HepG2 (cell line): ENCODE measurements around the gene LPO. TPM values are rescaled to one million over a fixed set of nuclear protein-coding genes. Genes with fewer than 3 reads are reported as not detected.

Experiments used
- ATAC-seq: fragments of 200-7000 bp; cut with Tn5 transposase; 3 replicates; pipeline ENCODE4 v1.9.1; 2020; ENCODE audit warnings: mild to moderate bottlenecking, moderate library complexity
- BruUV-seq: library from RNA; stranded (reverse); fragments of 400-500 nt; replicated peaks from 2 replicates; lab custom pipeline; 2021; lab: Mats Ljungman, UMichigan
- CTCF ChIA-PET: fragments of 300-600 bp; formaldehyde crosslinking; extraction: SDS; loops from one replicate; lab custom pipeline; 2021; ENCODE audit warnings: low total read pairs, inconsistent platforms, low intra/inter-chr PET ratio; lab: Yijun Ruan, JAX
- POLR2A ChIA-PET: fragments of 350-600 bp; sonication (Branson Sonifier 250); formaldehyde crosslinking; loops from one replicate; lab custom pipeline; 2020; ENCODE audit warnings: antibody characterized with exemption, inconsistent platforms; lab: Yijun Ruan, JAX
- DNase-seq: peaks from one replicate; pipeline ENCODE4 v3.0.0-alpha.2; 2015; ENCODE audit warnings: low spot score
- FAIRE-seq: peaks from 3 replicates; lab custom pipeline; 2011; peaks lifted over from hg19 to GRCh38; lab: Jason Lieb, UNC
- H2AFZ ChIP-seq: one replicate; pipeline ENCODE4 v1.6.1; 2011; ENCODE audit warnings: low read length, inconsistent platforms
- H3K27ac ChIP-seq: fragments of 300-600 bp; 3 replicates; pipeline ENCODE4 v1.8.0; 2011; ENCODE audit warnings: mixed run types, mild to moderate bottlenecking, mixed read lengths, low read length, inconsistent platforms; ENCODE audit not compliant: insufficient read depth; ENCODE audit errors: extremely low read length
- H3K27me3 ChIP-seq, 2 experiments: fragments of 200-600 bp in 1 of 2; 2 replicates in 1 of 2; 3 replicates in 1 of 2; pipeline versions ENCODE4 v1.6.0 to v1.8.0; 2011; ENCODE audit warnings: low read length in 2 of 2, mild to moderate bottlenecking in 2 of 2, moderate library complexity in 2 of 2, inconsistent platforms in 1 of 2; ENCODE audit not compliant: insufficient read depth in 2 of 2, control insufficient read depth in 1 of 2
- H3K36me3 ChIP-seq, 2 experiments: fragments of 200-600 bp in 1 of 2; replicated peaks in 1 of 2; 2 replicates in 1 of 2; 3 replicates in 1 of 2; pipeline versions ENCODE4 v1.5.1 to v1.8.0; 2011; ENCODE audit warnings: low read length in 2 of 2, inconsistent platforms in 1 of 2; ENCODE audit not compliant: insufficient read depth in 2 of 2, control insufficient read depth in 1 of 2
- H3K4me1 ChIP-seq: 2 replicates; pipeline ENCODE4 v1.5.1; 2012; ENCODE audit warnings: low read length, inconsistent platforms; ENCODE audit not compliant: insufficient read depth
- H3K4me2 ChIP-seq: 2 replicates; pipeline ENCODE4 v1.6.0; 2011; ENCODE audit warnings: low read depth, low read length, inconsistent platforms
- H3K4me3 ChIP-seq, 3 experiments: fragments of 200-600 bp in 1 of 3; sonication (generic), shearing (Covaris generic) in 1 of 3; replicated peaks in 1 of 3; 2 replicates each; pipeline ENCODE4 v1.5.1; 2011 to 2016; ENCODE audit warnings: low read length in 3 of 3, inconsistent platforms in 2 of 3, low read depth in 2 of 3, mild to moderate bottlenecking in 2 of 3, control low read depth in 1 of 3, mixed read lengths in 1 of 3; ENCODE audit not compliant: insufficient read depth in 1 of 3
- H3K79me2 ChIP-seq: one replicate; pipeline ENCODE4 v1.6.1; 2011; ENCODE audit warnings: low read length, inconsistent platforms; ENCODE audit not compliant: insufficient read depth
- H3K9ac ChIP-seq: 2 replicates; pipeline ENCODE4 v1.6.0; 2011; ENCODE audit warnings: mild to moderate bottlenecking, low read depth, low read length, inconsistent platforms; ENCODE audit not compliant: insufficient read depth
- H3K9me3 ChIP-seq: 2 replicates; pipeline ENCODE4 v1.5.1; 2012; ENCODE audit warnings: mild to moderate bottlenecking, low read length
- H4K20me1 ChIP-seq: 2 replicates; pipeline ENCODE4 v1.6.0; 2011; ENCODE audit warnings: inconsistent platforms, mild to moderate bottlenecking, low read length, moderate library complexity; ENCODE audit not compliant: insufficient read depth
- EHMT2 ChIP-seq: fragments of 200-600 bp; sonication (generic); IDR thresholded peaks from 2 replicates; pipeline ENCODE4 v1.7.0; 2017; ENCODE audit warnings: antibody characterized with exemption, low read depth, low read length, borderline replicate concordance
- GATA4 ChIP-seq: sonication (generic); IDR thresholded peaks from 2 replicates; pipeline ENCODE4 v1.6.1; 2016; ENCODE audit warnings: antibody characterized with exemption, low read depth, borderline replicate concordance
- HMG20A ChIP-seq: IDR thresholded peaks from 2 replicates; pipeline ENCODE4 v1.6.1; 2016; ENCODE audit warnings: borderline replicate concordance
- SP4 ChIP-seq: sonication (generic); formaldehyde crosslinking; IDR thresholded peaks from 2 replicates; pipeline ENCODE4 v1.8.1; 2023; ENCODE audit warnings: mild to moderate bottlenecking, missing genetic modification reagents
- SSRP1 ChIP-seq: IDR thresholded peaks from 2 replicates; pipeline ENCODE4 v1.6.1; 2016; ENCODE audit warnings: control low read depth
- ZFX ChIP-seq: sonication (generic); formaldehyde crosslinking; IDR thresholded peaks from 2 replicates; pipeline ENCODE4 v1.4.0; 2020; ENCODE audit warnings: mild to moderate bottlenecking, low read depth, missing genetic modification reagents, moderate library complexity
- ZNF10 ChIP-seq: sonication (generic); formaldehyde crosslinking; IDR thresholded peaks from 2 replicates; pipeline ENCODE4 v1.4.0; 2020; ENCODE audit warnings: mild to moderate bottlenecking, low read depth, missing genetic modification reagents, borderline replicate concordance
- ZNF614 ChIP-seq: IDR thresholded peaks from 2 replicates; pipeline ENCODE4 v1.6.1; 2018; ENCODE audit warnings: missing biosample characterization, missing genetic modification reagents, inconsistent platforms, borderline replicate concordance
- WGBS: methylation state at CpG from one replicate; pipeline ENCODE4 v1.1.6; 2017; ENCODE audit warnings: low lambda C conversion rate; 5-methylcytosine and 5-hydroxymethylcytosine counted together
- in situ Hi-C: cut with HindIII; loops from 2 replicates; pipeline ENCODE4 v1.10.0; 2017; ENCODE audit warnings: low pct_unique_long_range_greater_than_20kb; ENCODE audit not compliant: extremely low pct_ligation_motif_present
- intact Hi-C: fragments of 100-400 bp; cut with micrococcal nuclease; formaldehyde crosslinking; loops from one replicate; pipeline ENCODE4 v1.10.0; 2022; ENCODE audit not compliant: unreplicated experiment
- polyA plus RNA-seq, 8 experiments: library from polyadenylated mRNA; depleted of rRNA in 3 of 8; stranded (reverse) in 7 of 8; unstranded in 1 of 8; fragments of >200 nt; fragmentation: Illumina TruSeq in 4 of 8; extraction: Trizol in 4 of 8; gene quantifications; 2 replicates each; pipeline versions ENCODE4 v1.2.1 to v1.2.3, GENCODE V29; 2011 to 2016; ENCODE audit warnings: low read depth in 4 of 8, missing spikeins in 1 of 8, mixed read lengths in 1 of 8; ENCODE audit not compliant: insufficient read depth in 1 of 8
- total RNA-seq, 5 experiments: library from RNA; depleted of rRNA; stranded (reverse); fragments of >200 nt; fragmentation: Illumina TruSeq; extraction: Trizol; gene quantifications; 2 replicates each; pipeline ENCODE4 v1.2.3, GENCODE V29; 2016; ENCODE audit warnings: low read depth in 1 of 5

Gene LPO
- total and polyA plus RNA-seq, 2 of the 13 experiments (the other 11 are each of a cell fraction or from before 2014, with no cell fraction given) = not detected

DNA sequence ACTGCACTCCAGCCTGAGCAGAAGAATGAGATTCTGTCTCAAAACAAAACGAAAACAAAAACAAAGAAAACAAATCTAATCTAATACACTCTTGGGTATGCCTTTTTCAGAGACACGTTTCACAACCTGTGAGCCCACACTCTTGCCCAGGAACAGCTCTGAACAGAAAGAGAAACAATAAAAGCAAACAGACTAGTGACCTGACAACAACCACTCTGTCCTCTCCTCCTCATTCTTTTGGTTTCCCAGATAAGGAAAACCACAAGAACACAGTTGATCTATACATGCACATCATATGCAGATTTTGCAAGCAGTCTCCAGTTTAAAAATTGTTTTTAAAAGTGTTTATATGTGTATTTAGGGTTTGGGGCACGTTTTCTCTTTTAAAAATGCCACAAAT, 20.6 kb upstream of the LPO start:
- no peak overlapping the region for H3K27ac ChIP-seq
- intact Hi-C loops (no loop called here), in situ Hi-C loops (no loop called here)
- ChIA-PET POLR2A (no interaction called here), CTCF (no interaction called here)
- no peak for TF ChIP-seq SSRP1 (CRISPR knock-in tag)
- no peak for TF ChIP-seq EHMT2
- no peak for TF ChIP-seq ZNF614 (CRISPR knock-in tag)
- TF ChIP-seq ZFX (CRISPR knock-in tag) = no peak
- TF ChIP-seq ZNF10 (CRISPR knock-in tag) = no peak
- TF ChIP-seq HMG20A (CRISPR knock-in tag) = no peak
- no peak for TF ChIP-seq SP4 (CRISPR knock-in tag)
- TF ChIP-seq GATA4 = no peak
- no peaks in the 10 kb centered on the region for H3K79me2 ChIP-seq
- H4K20me1 ChIP-seq = no peaks in the 10 kb centered on the region
- peaks cover 8 to 16% of the 10 kb centered on the region in 2 experiments; a peak in 4 of 5 replicates for H3K36me3 ChIP-seq
- DNase-seq (no peak), ATAC-seq (no peak), FAIRE-seq (no peak)
- H3K4me2 ChIP-seq = no peak overlapping the region
- BruUV-seq = no TSS peak
- no peak overlapping the region for H3K9ac ChIP-seq
- H3K27me3 ChIP-seq = peaks cover 0 to 3% of the 10 kb centered on the region in 2 experiments; a peak in 1 of 5 replicates
- H2AFZ ChIP-seq = no peak overlapping the region
- WGBS = 89% methylated on average over 3 of the region's 3 CpGs
- H3K4me1 ChIP-seq = peaks cover 19% of the 10 kb centered on the region
- no peak overlapping the region for H3K4me3 ChIP-seq
- no peaks in the 10 kb centered on the region for H3K9me3 ChIP-seq
